HEK293 (cell line): ENCODE results near the gene CDK6.

ENCODE experiments used
- CTCF ChIA-PET: fragments of 350-600 bp; formaldehyde crosslinking; extraction: SDS; loops from one replicate; lab custom pipeline; 2021; ENCODE audit warnings: antibody characterized with exemption; lab: Yijun Ruan, JAX
- POLR2A ChIA-PET: fragments of 300-600 bp; formaldehyde crosslinking; extraction: SDS; loops from one replicate; lab custom pipeline; 2020; ENCODE audit warnings: antibody characterized with exemption, inconsistent platforms; lab: Yijun Ruan, JAX
- H3K27ac ChIP-seq: fragments of 200-500 bp; sonication (Bioruptor generic); 2 replicates; pipeline ENCODE4 v1.5.1; 2014; ENCODE audit warnings: low read depth, low read length, control low read depth, inconsistent platforms; ENCODE audit errors: extremely low read depth
- H3K36me3 ChIP-seq, 2 experiments: fragments of 200-500 bp in 1 of 2; sonication (Bioruptor generic) in 1 of 2; 1 replicate in 1 of 2; 2 replicates in 1 of 2; pipeline ENCODE4 v1.5.1; 2014 to 2017; ENCODE audit warnings: inconsistent platforms in 2 of 2, low read length in 2 of 2; ENCODE audit not compliant: control insufficient read depth in 2 of 2, insufficient read depth in 1 of 2
- H3K4me1 ChIP-seq: fragments of 200-500 bp; sonication (Bioruptor generic); 2 replicates; pipeline ENCODE4 v1.5.1; 2014; ENCODE audit warnings: mild to moderate bottlenecking, low read length, inconsistent platforms; ENCODE audit not compliant: control insufficient read depth, insufficient read depth
- H3K4me3 ChIP-seq: 2 replicates; pipeline ENCODE4 v1.5.1; 2011; ENCODE audit warnings: low read depth, mild to moderate bottlenecking, control low read depth, low read length, moderate library complexity
- H3K9me3 ChIP-seq: fragments of 200-500 bp; sonication (Bioruptor generic); 2 replicates; pipeline ENCODE4 v1.5.1; 2014; ENCODE audit warnings: low read depth, low read length, inconsistent platforms; ENCODE audit not compliant: control insufficient read depth, insufficient read depth
- EGR2 ChIP-seq: fragments of 450-650 bp; formaldehyde crosslinking; IDR thresholded peaks from 2 replicates; pipeline ENCODE4 v1.5.1; 2016; ENCODE audit warnings: low read depth, missing biosample characterization, missing genetic modification characterization
- FEZF1 ChIP-seq: fragments of 450-650 bp; formaldehyde crosslinking; IDR thresholded peaks from 2 replicates; pipeline ENCODE4 v1.5.1; 2016; ENCODE audit warnings: missing biosample characterization, missing genetic modification characterization
- GLIS1 ChIP-seq: fragments of 450-650 bp; formaldehyde crosslinking; IDR thresholded peaks from 2 replicates; pipeline ENCODE4 v1.5.1; 2016; ENCODE audit warnings: missing biosample characterization, missing genetic modification characterization
- PRDM2 ChIP-seq: fragments of 450-650 bp; formaldehyde crosslinking; IDR thresholded peaks from 2 replicates; pipeline ENCODE4 v1.5.1; 2016; ENCODE audit warnings: missing biosample characterization, missing genetic modification characterization, borderline replicate concordance
- PRDM6 ChIP-seq: fragments of 450-650 bp; formaldehyde crosslinking; IDR thresholded peaks from 2 replicates; pipeline ENCODE4 v1.5.1; 2017; ENCODE audit warnings: missing biosample characterization, missing genetic modification characterization
- ZIC2 ChIP-seq: fragments of 450-650 bp; formaldehyde crosslinking; IDR thresholded peaks from 2 replicates; pipeline ENCODE4 v1.5.1; 2016; ENCODE audit warnings: missing biosample characterization, missing genetic modification characterization
- ZNF114 ChIP-seq: fragments of 450-650 bp; formaldehyde crosslinking; IDR thresholded peaks from 2 replicates; pipeline ENCODE4 v1.5.0; 2017; ENCODE audit warnings: missing biosample characterization, missing genetic modification characterization
- ZNF155 ChIP-seq: fragments of 450-650 bp; formaldehyde crosslinking; IDR thresholded peaks from 2 replicates; pipeline ENCODE4 v1.5.1; 2016; ENCODE audit warnings: missing biosample characterization, missing genetic modification characterization
- ZNF19 ChIP-seq: fragments of 450-650 bp; formaldehyde crosslinking; IDR thresholded peaks from 2 replicates; pipeline ENCODE4; 2016; ENCODE audit warnings: missing biosample characterization, missing genetic modification characterization, low read depth
- ZNF521 ChIP-seq: fragments of 450-650 bp; formaldehyde crosslinking; IDR thresholded peaks from 2 replicates; pipeline ENCODE4 v1.5.1; 2017; ENCODE audit warnings: missing biosample characterization, mild to moderate bottlenecking, missing genetic modification characterization
- ZNF548 ChIP-seq: fragments of 450-650 bp; formaldehyde crosslinking; IDR thresholded peaks from 2 replicates; pipeline ENCODE4 v1.5.1; 2016; ENCODE audit warnings: missing biosample characterization, missing genetic modification characterization
- ZNF585B ChIP-seq: fragments of 450-650 bp; formaldehyde crosslinking; IDR thresholded peaks from 2 replicates; pipeline ENCODE4 v1.5.1; 2016; ENCODE audit warnings: missing biosample characterization, missing genetic modification characterization
- ZNF623 ChIP-seq: fragments of 450-650 bp; formaldehyde crosslinking; IDR thresholded peaks from 2 replicates; pipeline ENCODE4 v1.5.1; 2016; ENCODE audit warnings: missing biosample characterization, missing genetic modification characterization
- ZNF660 ChIP-seq: fragments of 450-650 bp; IDR thresholded peaks from 2 replicates; pipeline ENCODE4 v1.5.1; 2018; ENCODE audit warnings: missing biosample characterization, mild to moderate bottlenecking, missing genetic modification characterization
- ZNF791 ChIP-seq: fragments of 450-650 bp; formaldehyde crosslinking; IDR thresholded peaks from 2 replicates; pipeline ENCODE4 v1.5.1; 2016; ENCODE audit warnings: missing biosample characterization, missing genetic modification characterization
- TF ChIP-seq, protein P1 (sequence below): fragments of 450-650 bp; formaldehyde crosslinking; IDR thresholded peaks from 2 replicates; pipeline ENCODE4 v1.5.1; 2016; ENCODE audit warnings: missing biosample characterization, missing genetic modification characterization
- TF ChIP-seq, protein P2 (sequence below): fragments of 450-650 bp; formaldehyde crosslinking; IDR thresholded peaks from 2 replicates; pipeline ENCODE4 v1.5.1; 2016; ENCODE audit warnings: missing biosample characterization, missing genetic modification characterization

The CDK6 gene

DNA sequence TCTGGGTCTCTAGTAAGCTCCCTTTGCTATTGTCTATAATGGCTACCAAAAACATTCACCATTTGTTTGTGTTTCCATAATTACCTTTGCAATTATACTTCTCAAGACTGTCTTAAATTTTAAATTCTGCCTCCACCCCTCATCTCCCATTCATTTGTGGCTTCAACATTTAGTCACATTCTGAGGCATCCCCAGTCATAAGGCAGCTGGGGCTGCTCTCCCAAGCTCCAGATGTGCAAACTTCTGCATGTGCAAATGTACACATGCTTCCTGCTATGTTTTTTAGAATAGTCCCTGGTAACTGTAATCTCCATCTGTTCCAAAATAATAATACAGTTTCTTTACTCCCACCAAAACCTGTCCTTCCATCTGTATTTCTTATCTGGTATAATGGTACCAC lies 97.3 kb downstream of the CDK6 start:
- Histone ChIP-seq H3K36me3 (no peaks in the 10 kb centered on the region), H3K4me1 (no peaks in the 10 kb centered on the region), H3K27ac (no peak overlapping the region), H3K4me3 (no peak overlapping the region), H3K9me3 (no peaks in the 10 kb centered on the region)
- CTCF ChIA-PET: no interaction called here
- TF ChIP-seq, protein P1, sequence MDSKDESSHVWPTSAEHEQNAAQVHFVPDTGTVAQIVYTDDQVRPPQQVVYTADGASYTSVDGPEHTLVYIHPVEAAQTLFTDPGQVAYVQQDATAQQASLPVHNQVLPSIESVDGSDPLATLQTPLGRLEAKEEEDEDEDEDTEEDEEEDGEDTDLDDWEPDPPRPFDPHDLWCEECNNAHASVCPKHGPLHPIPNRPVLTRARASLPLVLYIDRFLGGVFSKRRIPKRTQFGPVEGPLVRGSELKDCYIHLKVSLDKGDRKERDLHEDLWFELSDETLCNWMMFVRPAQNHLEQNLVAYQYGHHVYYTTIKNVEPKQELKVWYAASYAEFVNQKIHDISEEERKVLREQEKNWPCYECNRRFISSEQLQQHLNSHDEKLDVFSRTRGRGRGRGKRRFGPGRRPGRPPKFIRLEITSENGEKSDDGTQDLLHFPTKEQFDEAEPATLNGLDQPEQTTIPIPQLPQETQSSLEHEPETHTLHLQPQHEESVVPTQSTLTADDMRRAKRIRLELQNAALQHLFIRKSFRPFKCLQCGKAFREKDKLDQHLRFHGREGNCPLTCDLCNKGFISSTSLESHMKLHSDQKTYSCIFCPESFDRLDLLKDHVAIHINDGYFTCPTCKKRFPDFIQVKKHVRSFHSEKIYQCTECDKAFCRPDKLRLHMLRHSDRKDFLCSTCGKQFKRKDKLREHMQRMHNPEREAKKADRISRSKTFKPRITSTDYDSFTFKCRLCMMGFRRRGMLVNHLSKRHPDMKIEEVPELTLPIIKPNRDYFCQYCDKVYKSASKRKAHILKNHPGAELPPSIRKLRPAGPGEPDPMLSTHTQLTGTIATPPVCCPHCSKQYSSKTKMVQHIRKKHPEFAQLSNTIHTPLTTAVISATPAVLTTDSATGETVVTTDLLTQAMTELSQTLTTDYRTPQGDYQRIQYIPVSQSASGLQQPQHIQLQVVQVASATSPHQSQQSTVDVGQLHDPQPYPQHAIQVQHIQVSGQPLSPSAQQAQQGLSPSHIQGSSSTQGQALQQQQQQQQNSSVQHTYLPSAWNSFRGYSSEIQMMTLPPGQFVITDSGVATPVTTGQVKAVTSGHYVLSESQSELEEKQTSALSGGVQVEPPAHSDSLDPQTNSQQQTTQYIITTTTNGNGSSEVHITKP: no peak
- POLR2A ChIA-PET: no interaction called here

GRCh38 chr7:92737706-92738105 lies 98.7 kb downstream of the CDK6 start:
- TF ChIP-seq GLIS1 (tag by site-specific recombination): no peak
- TF ChIP-seq, protein P2, sequence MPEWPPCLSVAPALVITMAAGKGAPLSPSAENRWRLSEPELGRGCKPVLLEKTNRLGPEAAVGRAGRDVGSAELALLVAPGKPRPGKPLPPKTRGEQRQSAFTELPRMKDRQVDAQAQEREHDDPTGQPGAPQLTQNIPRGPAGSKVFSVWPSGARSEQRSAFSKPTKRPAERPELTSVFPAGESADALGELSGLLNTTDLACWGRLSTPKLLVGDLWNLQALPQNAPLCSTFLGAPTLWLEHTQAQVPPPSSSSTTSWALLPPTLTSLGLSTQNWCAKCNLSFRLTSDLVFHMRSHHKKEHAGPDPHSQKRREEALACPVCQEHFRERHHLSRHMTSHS (tag by site-specific recombination): no peak
- no peak for TF ChIP-seq ZNF791 (tag by site-specific recombination)
- TF ChIP-seq PRDM6 (tag by site-specific recombination): peak; percentile 31; the same call in 1 of the 2 replicates
- TF ChIP-seq ZNF548 (tag by site-specific recombination): no peak
- TF ChIP-seq FEZF1 (tag by site-specific recombination): 0 out of 2 replicates have a peak, but pooled peaks have one; percentile 13
- no peak for TF ChIP-seq ZNF660 (tag by site-specific recombination)
- H3K27ac ChIP-seq: no peak overlapping the region
- CTCF ChIA-PET: interaction anchor here (0.6 kb wide), 1 partner anchor 147 kb away, joined by 3 read pairs; the partner anchor contains the start of gene FAM133B
- no peaks in the 10 kb centered on the region for H3K4me1 ChIP-seq
- POLR2A ChIA-PET: no interaction called here
- no peak overlapping the region for H3K4me3 ChIP-seq
- no peaks in the 10 kb centered on the region for H3K36me3 ChIP-seq
- H3K9me3 ChIP-seq: no peaks in the 10 kb centered on the region

DNA sequence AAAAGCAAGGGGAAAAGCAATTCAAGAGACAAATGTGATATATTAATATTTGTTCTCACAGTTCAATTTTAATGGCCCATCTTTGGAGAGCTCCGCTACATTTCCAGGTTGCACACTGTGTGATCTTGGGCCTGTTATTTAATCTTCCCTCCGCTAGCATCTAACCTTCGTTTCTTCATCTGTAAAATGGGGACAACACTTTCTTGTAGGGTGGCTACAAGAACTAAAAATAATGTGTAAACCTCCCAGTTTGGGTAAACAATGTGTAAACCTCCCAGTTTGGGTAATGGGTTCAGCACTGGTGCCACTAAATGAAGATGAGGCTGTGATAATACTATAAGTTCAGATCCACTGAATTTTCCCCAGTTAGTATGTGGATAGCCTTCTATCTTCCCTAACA lies 99.5 kb downstream of the CDK6 start:
- Histone ChIP-seq H3K4me1 (no peaks in the 10 kb centered on the region), H3K36me3 (no peaks in the 10 kb centered on the region)
- POLR2A ChIA-PET: no interaction called here
- CTCF ChIA-PET: no interaction called here
- no peak for TF ChIP-seq ZNF155 (tag by site-specific recombination)
- TF ChIP-seq EGR2: no peak
- no peak for TF ChIP-seq PRDM2 (tag by site-specific recombination)
- TF ChIP-seq ZNF585B: no peak
- no peak for TF ChIP-seq ZNF114 (tag by site-specific recombination)
- no peak for TF ChIP-seq ZNF623 (tag by site-specific recombination)
- no peak for TF ChIP-seq ZIC2
- no peak for TF ChIP-seq ZNF521 (tag by site-specific recombination)
- no peak for TF ChIP-seq ZNF19 (tag by site-specific recombination)
- TF ChIP-seq, all 188 proteins: peak for 0
- H3K4me3 ChIP-seq: no peak overlapping the region
- H3K27ac ChIP-seq: no peak overlapping the region
- H3K9me3 ChIP-seq: no peaks in the 10 kb centered on the region
